CD14-positive monocyte (primary cell): ENCODE results near the gene PLXNA4. TPM values are rescaled to one million over a fixed set of nuclear protein-coding genes. Genes with fewer than 3 reads are reported as not detected.

Source experiments
- DNase-seq, 3 donors: peaks; one replicate each; pipeline ENCODE4 v3.0.0-alpha.2; 2011 to 2022
- H2AFZ ChIP-seq: 2 replicates; pipeline ENCODE4 v1.6.0; 2012; ENCODE audit warnings: mild to moderate bottlenecking, low read depth, low read length, inconsistent platforms; ENCODE audit not compliant: insufficient read depth, poor library complexity, severe bottlenecking
- H3K27ac ChIP-seq, 2 donors: 1 replicate in 1 of 2; 2 replicates in 1 of 2; pipeline ENCODE4 v1.5.1; 2012 to 2013; ENCODE audit warnings: low read length in 2 of 2, control low read depth in 1 of 2, inconsistent platforms in 1 of 2, low read depth in 1 of 2, mild to moderate bottlenecking in 1 of 2
- H3K27me3 ChIP-seq, 2 donors: one replicate each; pipeline versions ENCODE4 v1.6.0 to v1.6.1; 2011 to 2013; ENCODE audit warnings: low read length in 2 of 2; ENCODE audit not compliant: control insufficient read depth in 2 of 2, insufficient read depth in 2 of 2
- H3K36me3 ChIP-seq, 2 donors: replicated peaks in 1 of 2; 1 replicate in 1 of 2; 2 replicates in 1 of 2; pipeline versions ENCODE4 v1.5.1 to v1.6.1; 2012 to 2013; ENCODE audit warnings: low read length in 2 of 2, control low read depth in 1 of 2, inconsistent platforms in 1 of 2, mild to moderate bottlenecking in 1 of 2; ENCODE audit not compliant: insufficient read depth in 2 of 2, control insufficient read depth in 1 of 2
- H3K4me1 ChIP-seq, 2 donors: 1 replicate in 1 of 2; 2 replicates in 1 of 2; pipeline versions ENCODE4 v1.5.1 to v1.6.1; 2012 to 2013; ENCODE audit warnings: low read length in 2 of 2, control low read depth in 1 of 2, inconsistent platforms in 1 of 2, mild to moderate bottlenecking in 1 of 2, moderate library complexity in 1 of 2; ENCODE audit not compliant: insufficient read depth in 2 of 2, control insufficient read depth in 1 of 2
- H3K4me2 ChIP-seq: replicated peaks from 2 replicates; pipeline ENCODE3; 2012; ENCODE audit warnings: low read length, moderate library complexity, mild to moderate bottlenecking; ENCODE audit not compliant: poor library complexity, severe bottlenecking; ENCODE audit errors: extremely low read depth
- H3K4me3 ChIP-seq, 3 experiments: fragments of 200-600 bp in 1 of 3; sonication (generic) in 1 of 3; replicated peaks in 1 of 3; 1 replicate in 2 of 3; 2 replicates in 1 of 3; pipeline ENCODE4 v1.5.1; 2011 to 2013; ENCODE audit warnings: low read length in 3 of 3, mild to moderate bottlenecking in 3 of 3, control low read depth in 2 of 3, low read depth in 2 of 3, inconsistent platforms in 1 of 3, moderate library complexity in 1 of 3
- H3K79me2 ChIP-seq: 2 replicates; pipeline ENCODE4 v1.6.0; 2012; ENCODE audit warnings: mild to moderate bottlenecking, control low read depth, inconsistent platforms, low read length, moderate library complexity; ENCODE audit not compliant: insufficient read depth
- H3K9ac ChIP-seq: 2 replicates; pipeline ENCODE4 v1.6.0; 2017; ENCODE audit warnings: low read length, mild to moderate bottlenecking; ENCODE audit not compliant: insufficient read depth, poor library complexity, severe bottlenecking
- H3K9me3 ChIP-seq, 2 donors: replicated peaks in 1 of 2; 1 replicate in 1 of 2; 2 replicates in 1 of 2; pipeline versions ENCODE4 v1.5.1 to v1.6.1; 2012 to 2013; ENCODE audit warnings: low read length in 2 of 2, control low read depth in 1 of 2; ENCODE audit not compliant: control insufficient read depth in 1 of 2, insufficient read depth in 1 of 2
- H4K20me1 ChIP-seq: 2 replicates; pipeline ENCODE4 v1.6.0; 2012; ENCODE audit warnings: mild to moderate bottlenecking, low read length, control low read depth, moderate library complexity; ENCODE audit not compliant: insufficient read depth
- H3K27ac Mint-ChIP-seq, 7 donors: one replicate each; pipeline ENCODE4 v1.8.0; 2020; ENCODE audit warnings: mild to moderate bottlenecking in 7 of 7, mixed read lengths in 7 of 7, moderate library complexity in 6 of 7, inconsistent platforms in 2 of 7
- H3K27me3 Mint-ChIP-seq, 3 donors: one replicate each; pipeline ENCODE4 v1.8.0; 2021 to 2022; ENCODE audit warnings: low read depth in 3 of 3, mild to moderate bottlenecking in 3 of 3, mixed read lengths in 3 of 3, moderate library complexity in 3 of 3, inconsistent platforms in 1 of 3
- H3K36me3 Mint-ChIP-seq, 2 donors: one replicate each; pipeline ENCODE4 v1.8.0; 2020; ENCODE audit warnings: mixed read lengths in 2 of 2, inconsistent platforms in 1 of 2, mild to moderate bottlenecking in 1 of 2
- H3K4me1 Mint-ChIP-seq: one replicate; pipeline ENCODE4 v1.8.0; 2020; ENCODE audit warnings: mild to moderate bottlenecking, mixed read lengths
- H3K4me3 Mint-ChIP-seq, 2 donors: one replicate each; pipeline ENCODE4 v1.8.0; 2020; ENCODE audit warnings: mild to moderate bottlenecking in 2 of 2, mixed read lengths in 2 of 2, moderate library complexity in 1 of 2
- H3K9me3 Mint-ChIP-seq, 7 donors: one replicate each; pipeline ENCODE4 v1.8.0; 2020 to 2022; ENCODE audit warnings: mixed read lengths in 7 of 7, mild to moderate bottlenecking in 6 of 7, moderate library complexity in 6 of 7, inconsistent platforms in 2 of 7
- WGBS: methylation state at CpG from one replicate; pipeline ENCODE4 v1.1.5; 2013; ENCODE audit warnings: missing lambda C conversion rate; ENCODE audit not compliant: insufficient coverage; 5-methylcytosine and 5-hydroxymethylcytosine counted together
- intact Hi-C, 2 donors: fragments of 100-400 bp; cut with micrococcal nuclease; formaldehyde crosslinking; loops; one replicate each; pipeline versions ENCODE4 v1.15.0 to v1.15.1; 2023
- polyA plus RNA-seq, 3 donors: library from polyadenylated mRNA; depleted of rRNA in 1 of 3; unstranded in 2 of 3; stranded (reverse) in 1 of 3; fragments of 300-500 nt in 2 of 3; fragments of >200 nt in 1 of 3; fragmentation: Illumina TruSeq in 2 of 3; gene quantifications; 1 replicate in 2 of 3; 2 replicates in 1 of 3; pipeline ENCODE4 v1.2.3, GENCODE V29; 2012 to 2021
- TF ChIP-seq, protein P1 (sequence below): fragments of 200-600 bp; IDR thresholded peaks from one replicate; pipeline ENCODE4 v1.8.0; 2022; ENCODE audit warnings: antibody characterized with exemption, mild to moderate bottlenecking

Gene PLXNA4
- polyA plus RNA-seq, 3 donors = not detected

DNA sequence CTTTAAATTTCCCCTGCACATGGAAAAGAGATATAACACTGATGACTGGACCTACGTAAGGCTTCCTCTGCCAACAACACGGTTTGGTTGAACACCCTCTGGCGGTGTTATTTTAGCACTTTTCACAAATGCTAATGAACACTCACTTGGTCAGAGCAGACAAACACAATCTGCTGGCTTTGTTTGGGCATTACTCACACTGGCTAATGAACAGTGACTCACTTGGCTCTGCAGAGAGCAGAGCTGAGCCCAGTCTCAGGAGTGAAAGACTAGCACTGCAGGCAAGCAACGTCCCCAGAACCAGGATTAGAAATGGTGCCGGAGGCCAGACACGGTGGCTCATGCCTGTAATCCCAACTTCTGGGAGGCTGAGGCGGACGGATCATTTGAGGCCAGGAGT is 430.8 kb downstream of the PLXNA4 start:
- Mint-ChIP-seq H3K36me3 (no peaks in the 10 kb centered on the region), H3K27me3 (peaks cover 2 to 4% (median 3%) of the 10 kb centered on the region in 3 donors), H3K4me3 (no peak overlapping the region), H3K4me1 (no peaks in the 10 kb centered on the region), H3K9me3 (peaks cover 0 to 3% (median 1%) of the 10 kb centered on the region in 7 donors), H3K27ac (no peak overlapping the region)
- H3K27me3 ChIP-seq = no peaks in the 10 kb centered on the region
- no peaks in the 10 kb centered on the region for H3K4me1 ChIP-seq
- intact Hi-C loops = no loop called here
- no peaks in the 10 kb centered on the region for H3K9me3 ChIP-seq
- H3K79me2 ChIP-seq = no peaks in the 10 kb centered on the region
- WGBS = 77% methylated on average over 3 of the region's 8 CpGs
- no peak overlapping the region for H2AFZ ChIP-seq
- H3K4me2 ChIP-seq = no peak overlapping the region
- TF ChIP-seq, protein P1, sequence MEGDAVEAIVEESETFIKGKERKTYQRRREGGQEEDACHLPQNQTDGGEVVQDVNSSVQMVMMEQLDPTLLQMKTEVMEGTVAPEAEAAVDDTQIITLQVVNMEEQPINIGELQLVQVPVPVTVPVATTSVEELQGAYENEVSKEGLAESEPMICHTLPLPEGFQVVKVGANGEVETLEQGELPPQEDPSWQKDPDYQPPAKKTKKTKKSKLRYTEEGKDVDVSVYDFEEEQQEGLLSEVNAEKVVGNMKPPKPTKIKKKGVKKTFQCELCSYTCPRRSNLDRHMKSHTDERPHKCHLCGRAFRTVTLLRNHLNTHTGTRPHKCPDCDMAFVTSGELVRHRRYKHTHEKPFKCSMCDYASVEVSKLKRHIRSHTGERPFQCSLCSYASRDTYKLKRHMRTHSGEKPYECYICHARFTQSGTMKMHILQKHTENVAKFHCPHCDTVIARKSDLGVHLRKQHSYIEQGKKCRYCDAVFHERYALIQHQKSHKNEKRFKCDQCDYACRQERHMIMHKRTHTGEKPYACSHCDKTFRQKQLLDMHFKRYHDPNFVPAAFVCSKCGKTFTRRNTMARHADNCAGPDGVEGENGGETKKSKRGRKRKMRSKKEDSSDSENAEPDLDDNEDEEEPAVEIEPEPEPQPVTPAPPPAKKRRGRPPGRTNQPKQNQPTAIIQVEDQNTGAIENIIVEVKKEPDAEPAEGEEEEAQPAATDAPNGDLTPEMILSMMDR = no peak
- no peak overlapping the region for H3K4me3 ChIP-seq
- H3K27ac ChIP-seq = no peak overlapping the region
- H3K36me3 ChIP-seq = no peaks in the 10 kb centered on the region
- no peak for DNase-seq
- no peak overlapping the region for H3K9ac ChIP-seq
- H4K20me1 ChIP-seq = no peaks in the 10 kb centered on the region

DNA sequence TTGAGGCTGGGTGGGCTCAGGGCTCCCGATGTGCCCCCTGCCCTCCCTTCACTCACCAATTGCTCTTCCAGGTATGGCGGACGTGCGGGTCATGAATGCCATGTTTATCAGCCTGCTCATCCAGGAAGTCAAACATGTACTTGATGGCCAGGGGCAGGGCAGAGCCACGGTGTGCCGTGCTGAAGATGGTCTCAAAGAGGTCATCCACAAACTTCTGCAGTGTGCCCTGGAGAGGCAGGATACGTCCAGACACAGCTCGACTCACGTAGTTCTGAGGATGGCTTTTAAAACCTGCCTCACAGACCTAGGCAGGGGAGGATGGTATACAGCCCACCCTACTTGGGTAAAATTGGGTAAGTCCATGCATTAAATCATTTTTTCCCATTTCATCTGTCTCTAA is 431.2 kb downstream of the PLXNA4 start:
- Mint-ChIP-seq H3K27me3 (peaks cover 2 to 4% (median 3%) of the 10 kb centered on the region in 3 donors), H3K9me3 (peaks cover 0 to 3% (median 1%) of the 10 kb centered on the region in 7 donors), H3K27ac (no peak overlapping the region), H3K4me3 (no peak overlapping the region), H3K36me3 (no peaks in the 10 kb centered on the region), H3K4me1 (no peaks in the 10 kb centered on the region)
- Histone ChIP-seq H3K9ac (no peak overlapping the region), H3K4me1 (no peaks in the 10 kb centered on the region), H4K20me1 (no peaks in the 10 kb centered on the region), H3K9me3 (no peaks in the 10 kb centered on the region), H3K27ac (no peak overlapping the region), H3K79me2 (no peaks in the 10 kb centered on the region), H2AFZ (no peak overlapping the region), H3K4me2 (no peak overlapping the region), H3K4me3 (no peak overlapping the region), H3K36me3 (no peaks in the 10 kb centered on the region), H3K27me3 (no peaks in the 10 kb centered on the region)
- no peak for DNase-seq
- TF ChIP-seq, protein P1 = no peak
- intact Hi-C loops = no loop called here
- WGBS = 90% methylated on average over 3 of the region's 9 CpGs
